Heart left ventricle (tissue), 16 donors: ENCODE measurements around the gene ENO1. TPM values are rescaled to one million over a fixed set of nuclear protein-coding genes. Genes with fewer than 3 reads are reported as not detected.
A peak's percentile ranks its signal among the peaks of the same experiment; 100 is the strongest.

ENCODE experiments used
- ATAC-seq, 4 donors: fragments of 200-7000 bp; cut with Tn5 transposase; one replicate each; pipeline ENCODE4 v1.9.1; 2020 to 2022; ENCODE audit warnings: moderate library complexity in 4 of 4, mild to moderate bottlenecking in 3 of 4, moderate number of reproducible peaks in 1 of 4
- DNase-seq, 5 donors: peaks; one replicate each; pipeline ENCODE4 v3.0.0-alpha.2; 2020
- H3K27ac ChIP-seq, 12 donors: fragments of 200-600 bp; sonication (generic) in 4 of 12; one replicate each; pipeline versions ENCODE4 v1.5.0 to v1.8.0; 2016 to 2022; ENCODE audit warnings: mild to moderate bottlenecking in 2 of 12
- H3K27me3 ChIP-seq, 9 donors: fragments of 200-600 bp; sonication (generic) in 2 of 9; one replicate each; pipeline versions ENCODE4 v1.5.1 to v1.8.0; 2016 to 2022; ENCODE audit warnings: mild to moderate bottlenecking in 3 of 9
- H3K36me3 ChIP-seq, 9 donors: fragments of 200-600 bp; sonication (generic) in 2 of 9; one replicate each; pipeline versions ENCODE4 v1.5.0 to v1.8.0; 2018 to 2022; ENCODE audit warnings: mild to moderate bottlenecking in 2 of 9
- H3K4me1 ChIP-seq, 12 donors: fragments of 200-600 bp; sonication (generic) in 4 of 12; one replicate each; pipeline versions ENCODE4 v1.5.0 to v1.8.0; 2016 to 2022; ENCODE audit warnings: mild to moderate bottlenecking in 3 of 12
- H3K4me3 ChIP-seq, 12 donors: fragments of 200-600 bp; sonication (generic) in 4 of 12; one replicate each; pipeline versions ENCODE4 v1.5.0 to v1.8.0; 2017 to 2022; ENCODE audit warnings: mild to moderate bottlenecking in 9 of 12, moderate library complexity in 4 of 12
- H3K9me3 ChIP-seq, 12 donors: fragments of 200-600 bp; sonication (generic) in 4 of 12; one replicate each; pipeline versions ENCODE4 v1.5.0 to v1.8.0; 2016 to 2022; ENCODE audit warnings: mild to moderate bottlenecking in 1 of 12
- POLR2A ChIP-seq, 2 donors: fragments of 450-650 bp; IDR thresholded peaks; one replicate each; pipeline ENCODE4 v1.6.1; 2017; ENCODE audit warnings: antibody characterized with exemption in 2 of 2, mild to moderate bottlenecking in 2 of 2, moderate library complexity in 2 of 2
- WGBS, 4 donors: extraction: QIAGEN DNeasy Blood & Tissue Kit in 2 of 4; methylation state at CpG; one replicate each; pipeline versions ENCODE4 v1.1.5 to v1.1.7; 2013 to 2018; 5-methylcytosine and 5-hydroxymethylcytosine counted together
- intact Hi-C, 10 donors: fragments of 100-400 bp; cut with DNase I; formaldehyde crosslinking; loops; one replicate each; pipeline versions ENCODE4 v1.11.1 to v1.14.2; 2022
- polyA plus RNA-seq, 2 donors: library from polyadenylated mRNA; stranded (reverse); fragments of 200-250 nt; gene quantifications; one replicate each; pipeline ENCODE4 v1.2.3, GENCODE V29; 2013
- total RNA-seq, 9 donors: library from RNA; depleted of rRNA in 2 of 9; stranded (reverse); fragments of >200 nt in 2 of 9; fragmentation: NEBNext Ultra II Directional in 3 of 9; extraction: Animal tissue kit (Norgen Biotek cat#: 25700) in 3 of 9; gene quantifications; one replicate each; pipeline versions ENCODE4 v1.1.0 to v1.2.4, GENCODE V29; 2016 to 2023
- TF ChIP-seq, protein P1 (sequence below), 12 donors: fragments of 200-600 bp; sonication (generic) in 4 of 12; IDR thresholded peaks; one replicate each; pipeline versions ENCODE4 v1.5.0 to v1.8.0; 2018 to 2022; ENCODE audit warnings: antibody characterized with exemption in 12 of 12, mild to moderate bottlenecking in 5 of 12
- donor health status: ischemic (EF 13 %, LVEDD 7.1; RV severe dilation, severe dysfunction).
- donor health status: healthy with polysubstance abuse.
- donor health status: DM: no; HTN: yes; CAD: no.
- donor health status: DM: no; HTN: no; CAD: no.
- donor health status: ischemic (EF 25% LVEDD 6.9; RV normal size, moderate dysfunction).
- donor health status: ischemic (EF 25% LVEDD 5.7; RV mildly dilated, moderate dysfunction).
- donor health status: healthy.
- donor health status: DM: yes; HTN: yes; CAD: no.
- donor health status: ischemic (EF 35%, LVEDD 5.7; RV mildly dilated, moderate dysfunction).
- donor health status: nonischemic (EF 11% LVEDD 7.7; RV severe dilation, severe dysfunction).
- donor health status: DM: yes; HTN: yes; CAD: no.
- donor health status: PGD.
- donor health status: ischemic (EF 29% LVEDD 5.4; RV normal size, mild dysfunction).
- donor health status: nonischemic (EF 23%, LVEDD 6.1; RV moderate dilation, normal function).

Gene ENO1
- total and polyA plus RNA-seq, 11 donors = 71.1 to 557 (median 174) TPM

DNA sequence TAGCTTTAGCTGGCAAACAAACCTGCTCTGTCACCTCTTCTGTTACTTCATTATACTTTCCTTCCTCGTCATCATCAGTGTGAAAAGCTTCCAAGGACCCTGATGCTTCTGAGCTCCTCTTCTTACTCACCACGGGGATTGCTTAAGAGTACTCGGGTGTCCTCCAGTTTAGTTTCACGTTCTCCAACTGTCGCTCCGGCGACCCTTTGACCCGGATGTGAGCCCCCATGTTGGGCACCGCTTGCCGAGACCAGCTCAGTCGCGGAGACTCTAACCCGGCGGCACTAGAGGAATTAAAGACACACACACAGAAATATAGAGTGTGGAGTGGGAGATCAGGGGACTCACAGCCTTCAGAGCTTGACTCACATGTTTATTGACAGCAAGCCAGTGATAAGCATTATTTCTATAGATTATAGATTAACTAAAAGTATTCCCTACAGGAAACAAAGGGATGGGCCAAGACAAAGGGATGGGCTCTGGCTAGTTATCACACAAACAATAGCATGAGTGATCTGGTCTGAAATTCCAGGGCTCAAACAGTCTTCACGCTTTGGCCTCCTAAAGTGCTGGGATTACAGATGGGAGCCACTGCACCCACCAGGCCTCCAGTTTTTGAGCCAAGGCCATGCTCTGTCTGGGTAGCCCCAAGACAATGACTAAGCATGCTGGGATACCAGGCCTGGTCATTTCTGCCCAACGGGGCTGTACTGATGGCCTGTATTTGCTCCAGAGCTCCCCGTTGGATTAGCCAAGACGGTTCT, 30.1 kb upstream of the ENO1 start:
- 73 to 79% (median 75%) methylated on average over 18 of the region's 18 CpGs for WGBS, 4 donors

DNA sequence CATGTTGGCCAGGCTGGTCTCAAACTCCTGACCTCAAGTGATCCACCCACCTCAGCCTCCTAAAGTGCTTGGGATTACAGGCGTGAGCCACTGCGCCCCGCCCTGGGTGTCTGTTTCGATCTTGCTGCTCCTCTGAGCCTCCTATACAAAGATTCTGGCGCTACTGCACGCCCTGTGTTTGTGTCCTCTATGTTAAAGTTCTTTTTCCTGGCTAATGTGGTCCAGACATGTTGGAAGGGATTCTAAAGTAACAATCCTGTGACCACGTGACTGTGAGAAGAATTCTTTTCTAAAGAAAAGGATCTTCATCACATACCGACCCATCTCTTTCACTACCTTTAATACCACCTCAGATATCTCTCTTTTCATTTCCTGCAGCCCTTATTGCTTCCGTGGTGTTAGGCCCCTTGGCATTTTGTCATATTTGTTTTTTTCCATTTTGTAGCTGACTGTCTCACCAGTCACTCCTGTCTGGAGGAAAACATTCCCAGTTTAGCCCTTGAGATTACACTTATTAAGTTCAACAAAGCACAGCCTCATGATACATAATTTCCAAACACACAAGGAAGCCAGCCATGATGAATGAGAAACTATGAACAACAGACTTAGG, 27.2 kb upstream of the ENO1 start:
- DNase-seq (no peak), ATAC-seq (peak in 3 of 4 donors; percentile 15 to 59 (median 22))
- WGBS, 4 donors = 71 to 75% (median 73%) methylated on average over 9 of the region's 9 CpGs
- TF ChIP-seq POLR2A (IDR thresholded peaks at IDR 0.05) = no peak
- TF ChIP-seq, protein P1, sequence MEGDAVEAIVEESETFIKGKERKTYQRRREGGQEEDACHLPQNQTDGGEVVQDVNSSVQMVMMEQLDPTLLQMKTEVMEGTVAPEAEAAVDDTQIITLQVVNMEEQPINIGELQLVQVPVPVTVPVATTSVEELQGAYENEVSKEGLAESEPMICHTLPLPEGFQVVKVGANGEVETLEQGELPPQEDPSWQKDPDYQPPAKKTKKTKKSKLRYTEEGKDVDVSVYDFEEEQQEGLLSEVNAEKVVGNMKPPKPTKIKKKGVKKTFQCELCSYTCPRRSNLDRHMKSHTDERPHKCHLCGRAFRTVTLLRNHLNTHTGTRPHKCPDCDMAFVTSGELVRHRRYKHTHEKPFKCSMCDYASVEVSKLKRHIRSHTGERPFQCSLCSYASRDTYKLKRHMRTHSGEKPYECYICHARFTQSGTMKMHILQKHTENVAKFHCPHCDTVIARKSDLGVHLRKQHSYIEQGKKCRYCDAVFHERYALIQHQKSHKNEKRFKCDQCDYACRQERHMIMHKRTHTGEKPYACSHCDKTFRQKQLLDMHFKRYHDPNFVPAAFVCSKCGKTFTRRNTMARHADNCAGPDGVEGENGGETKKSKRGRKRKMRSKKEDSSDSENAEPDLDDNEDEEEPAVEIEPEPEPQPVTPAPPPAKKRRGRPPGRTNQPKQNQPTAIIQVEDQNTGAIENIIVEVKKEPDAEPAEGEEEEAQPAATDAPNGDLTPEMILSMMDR (IDR thresholded peaks at IDR 0.05) = no peak
- Histone ChIP-seq H3K27me3 (no peaks in the 10 kb centered on the region), H3K36me3 (no peaks in the 10 kb centered on the region), H3K9me3 (no peaks in the 10 kb centered on the region), H3K4me3 (no peak overlapping the region), H3K27ac (peak overlapping the region in 2 of 12 donors; percentile 50 to 52), H3K4me1 (peaks cover 0 to 16% (median 5%) of the 10 kb centered on the region in 12 donors)
- intact Hi-C loops = no loop called here

More for the DNA sequence above, 30.1 kb upstream of the ENO1 start:
- no peak for ATAC-seq
- H3K4me1 ChIP-seq = peaks cover 0 to 15% (median 5%) of the 10 kb centered on the region in 12 donors
- no peaks in the 10 kb centered on the region for H3K27me3 ChIP-seq
- H3K4me3 ChIP-seq = no peak overlapping the region
- no peak for TF ChIP-seq POLR2A (IDR thresholded peaks at IDR 0.05)
- TF ChIP-seq, protein P1 (IDR thresholded peaks at IDR 0.05) = no peak
- intact Hi-C loops = no loop called here
- DNase-seq = no peak
- no peak overlapping the region for H3K27ac ChIP-seq
- no peaks in the 10 kb centered on the region for H3K9me3 ChIP-seq
- H3K36me3 ChIP-seq = no peaks in the 10 kb centered on the region

DNA sequence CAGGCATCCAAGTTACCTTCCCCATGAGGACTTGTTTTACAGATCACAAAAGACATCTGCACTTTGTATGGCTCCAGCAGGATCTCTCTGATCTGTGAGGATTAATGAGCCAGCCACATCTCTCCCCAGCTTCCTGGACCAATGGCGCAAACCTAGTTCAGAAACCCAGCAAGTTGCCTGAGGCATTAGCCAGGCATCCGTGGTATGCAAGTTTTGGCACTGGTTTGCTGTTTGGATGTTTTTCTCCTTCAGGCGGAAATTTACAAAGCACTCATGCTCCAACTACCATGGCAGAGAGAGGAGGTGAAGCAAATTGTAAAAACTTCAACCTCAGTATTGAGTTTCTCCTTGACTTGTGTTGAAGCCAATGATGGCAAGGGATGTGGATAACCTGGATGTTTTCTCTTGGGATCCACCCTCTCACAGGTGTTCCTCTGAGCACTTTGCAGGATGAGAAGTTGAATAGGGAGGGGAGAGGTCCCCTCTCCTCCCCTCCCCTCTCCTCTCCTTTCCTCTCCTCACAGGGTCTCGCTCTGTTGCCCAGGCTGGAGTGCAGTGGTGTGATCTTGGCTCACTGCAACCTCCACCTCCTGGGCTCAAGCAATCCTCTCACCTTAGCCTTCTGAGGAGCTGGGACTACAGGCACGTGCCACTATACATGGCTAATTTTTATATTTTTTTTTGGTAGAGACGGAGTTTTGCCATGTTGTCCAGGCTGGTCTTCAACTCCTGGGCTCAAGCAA, 25.6 kb upstream of the ENO1 start:
- H3K36me3 ChIP-seq = no peaks in the 10 kb centered on the region
- DNase-seq = peak in 1 of 5 donors; percentile 41
- TF ChIP-seq, protein P1 (IDR thresholded peaks at IDR 0.05) = no peak
- no peak for TF ChIP-seq POLR2A (IDR thresholded peaks at IDR 0.05)

DNA sequence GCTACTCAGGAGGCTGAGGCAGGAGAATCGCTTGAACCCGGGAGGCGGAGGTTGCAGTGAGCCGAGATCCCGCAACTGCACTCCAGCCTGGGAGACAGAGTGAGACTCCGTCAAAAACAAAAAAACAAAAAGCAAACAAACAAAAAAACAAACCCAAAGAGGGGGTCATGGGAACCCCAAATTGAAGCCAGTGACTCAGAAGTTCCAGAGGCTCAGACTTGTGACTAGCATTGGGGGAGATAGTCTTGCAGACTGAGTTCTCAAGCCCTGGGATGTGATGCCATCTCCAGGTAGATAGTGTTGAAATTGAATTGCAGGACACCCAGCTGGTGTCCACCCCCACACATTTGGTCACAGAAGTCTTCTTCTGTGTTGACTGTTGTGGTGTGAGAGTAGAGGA, 24.9 kb upstream of the ENO1 start:
- peaks cover 0 to 16% (median 6%) of the 10 kb centered on the region in 12 donors for H3K4me1 ChIP-seq
- no peak for TF ChIP-seq POLR2A (IDR thresholded peaks at IDR 0.05)
- TF ChIP-seq, protein P1 (IDR thresholded peaks at IDR 0.05) = no peak
- H3K36me3 ChIP-seq = no peaks in the 10 kb centered on the region
- no peak overlapping the region for H3K4me3 ChIP-seq
- no peaks in the 10 kb centered on the region for H3K27me3 ChIP-seq
- H3K9me3 ChIP-seq = no peaks in the 10 kb centered on the region
- 94 to 99% (median 96%) methylated on average over 6 of the region's 6 CpGs for WGBS, 4 donors
- no peak overlapping the region for H3K27ac ChIP-seq
- DNase-seq = no peak
- ATAC-seq = no peak
- intact Hi-C loops = no loop called here

More for the DNA sequence above, 25.6 kb upstream of the ENO1 start:
- no peak overlapping the region for H3K27ac ChIP-seq
- H3K9me3 ChIP-seq = no peaks in the 10 kb centered on the region
- no peak overlapping the region for H3K4me3 ChIP-seq
- intact Hi-C loops = no loop called here
- H3K27me3 ChIP-seq = no peaks in the 10 kb centered on the region
- H3K4me1 ChIP-seq = peaks cover 0 to 16% (median 6%) of the 10 kb centered on the region in 12 donors
- peak in 3 of 4 donors; percentile 28 to 75 (median 63) for ATAC-seq
- 57 to 65% (median 61%) methylated on average over 6 of the region's 6 CpGs for WGBS, 4 donors
